ENCODE measurements around the gene C2CD5.

C2CD5 gene

GRCh38 chr12:22410486-22410885 is 133.9 kb downstream of the C2CD5 start:
- DNase-seq: no peak

DNA sequence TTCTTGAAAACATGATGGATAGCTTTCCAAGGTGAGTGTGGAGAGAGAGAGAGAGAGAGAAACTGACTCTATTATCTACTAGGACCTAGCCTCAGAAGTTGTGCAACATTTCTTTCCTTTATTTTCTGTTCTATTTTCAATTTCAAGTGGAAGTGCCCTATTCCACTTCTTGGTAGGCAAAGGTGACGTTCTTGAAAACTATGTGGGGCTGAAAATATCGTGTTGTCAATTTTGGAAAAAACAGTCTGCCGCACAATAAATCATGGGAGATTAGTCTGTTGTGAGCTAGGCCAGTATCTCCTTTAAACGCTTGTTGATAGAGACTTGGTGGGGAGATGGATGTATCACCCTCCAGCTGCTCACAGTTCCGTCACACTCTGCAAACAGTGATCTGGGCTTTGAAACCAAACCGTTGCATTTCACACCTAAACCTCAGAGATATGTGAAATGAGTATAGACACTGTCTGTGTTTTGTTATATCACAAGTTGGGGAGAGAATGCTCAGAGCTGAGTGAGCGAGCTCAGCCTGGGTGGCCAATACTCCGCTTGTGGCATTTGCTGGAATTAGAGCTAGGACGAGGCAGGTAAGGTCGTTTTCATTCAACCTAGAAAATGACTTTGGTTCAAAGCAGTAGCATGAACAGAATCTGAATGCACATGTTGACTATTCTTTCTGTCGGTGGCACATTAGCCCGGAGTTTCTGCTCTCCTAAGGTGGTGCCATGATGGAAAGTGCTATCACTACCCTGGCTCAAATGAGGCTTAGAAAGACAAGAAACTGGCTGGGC is 134.8 kb downstream of the C2CD5 start:
- DNase-seq: no peak

DNA sequence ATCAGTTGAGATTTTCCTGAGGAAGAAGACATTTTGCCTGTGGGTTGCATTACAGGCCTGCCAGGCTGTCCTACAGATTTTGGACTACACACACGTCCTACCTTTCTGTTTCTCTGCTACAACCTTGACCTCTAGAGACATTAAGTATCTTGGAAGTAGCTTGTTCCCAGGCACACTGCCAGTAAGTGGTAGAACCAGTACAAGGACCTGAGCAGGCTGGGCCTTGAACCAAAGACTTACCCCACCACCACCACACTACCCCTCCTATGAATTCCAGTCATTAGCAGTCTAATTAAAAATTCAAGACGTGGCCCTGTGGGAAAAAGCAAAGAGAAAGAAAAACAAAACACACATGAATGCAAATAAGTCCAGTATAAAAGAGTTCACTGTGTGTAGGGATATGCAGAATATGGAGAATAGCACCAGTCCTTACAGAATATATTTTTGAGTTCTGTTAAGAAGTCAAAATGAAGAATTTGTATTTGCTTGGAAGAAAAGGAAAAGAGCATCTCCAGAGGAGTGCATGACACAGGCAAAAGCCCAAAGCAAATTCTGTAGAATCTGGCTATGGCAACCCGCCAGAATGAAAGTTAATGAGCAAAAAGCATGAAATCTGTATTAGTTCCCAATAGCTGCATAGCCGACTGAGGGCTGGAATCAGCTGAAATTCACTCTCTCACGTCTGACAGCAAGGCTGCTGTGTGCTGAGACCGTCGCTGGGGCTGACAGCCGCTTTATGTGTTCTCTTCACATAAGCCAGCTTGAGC is 135.5 kb downstream of the C2CD5 start:
- no peak for DNase-seq

- DNase-seq: no peak
These were observed 136.9 kb downstream of the C2CD5 start for GRCh38 chr12:22407397-22407796.

- no peak for DNase-seq
These were observed 137.7 kb downstream of the C2CD5 start for GRCh38 chr12:22406627-22407026.

GRCh38 chr12:22399464-22400180 is 144.7 kb downstream of the C2CD5 start:
- DNase-seq: no peak

Data from NCI-H1417 (cell line).